Esophagus squamous epithelium (tissue), 5 donors: Measurements from ENCODE around the gene STX18. TPM values are rescaled to one million over a fixed set of nuclear protein-coding genes. Genes with fewer than 3 reads are reported as not detected.

ENCODE experiments used
- DNase-seq: peaks from one replicate; lab custom pipeline; 2025; lab: John Stamatoyannopoulos, UW
- H3K27ac ChIP-seq, 4 donors: fragments of 200-600 bp; sonication (generic); one replicate each; pipeline ENCODE4 v1.5.1; 2016 to 2019; ENCODE audit warnings: mild to moderate bottlenecking in 1 of 4
- H3K27me3 ChIP-seq, 4 donors: fragments of 200-600 bp; sonication (generic); 1 replicate in 3 of 4; 2 replicates in 1 of 4; pipeline versions ENCODE4 v1.5.1 to v1.6.0; 2017 to 2021; ENCODE audit warnings: antibody characterized with exemption in 1 of 4
- H3K36me3 ChIP-seq, 3 donors: fragments of 200-600 bp; sonication (generic); one replicate each; pipeline ENCODE4 v1.5.1; 2016 to 2019
- H3K4me1 ChIP-seq, 3 donors: fragments of 200-600 bp; sonication (generic); one replicate each; pipeline ENCODE4 v1.5.1; 2017 to 2019
- H3K4me3 ChIP-seq, 4 donors: fragments of 200-600 bp; sonication (generic); 1 replicate in 3 of 4; 2 replicates in 1 of 4; pipeline ENCODE4 v1.5.1; 2016 to 2019; ENCODE audit warnings: mild to moderate bottlenecking in 2 of 4, moderate library complexity in 1 of 4
- H3K9me3 ChIP-seq, 3 donors: fragments of 200-600 bp; sonication (generic); one replicate each; pipeline ENCODE4 v1.5.1; 2016 to 2019
- POLR2A ChIP-seq, 4 donors: fragments of 450-650 bp; IDR thresholded peaks; one replicate each; pipeline ENCODE4 v1.6.1; 2017; ENCODE audit warnings: antibody characterized with exemption in 4 of 4, mild to moderate bottlenecking in 4 of 4, moderate library complexity in 3 of 4
- WGBS, 2 donors: methylation state at CpG; one replicate each; pipeline ENCODE4 v1.1.5; 2018; 5-methylcytosine and 5-hydroxymethylcytosine counted together
- intact Hi-C: fragments of 100-400 bp; cut with DNase I; formaldehyde crosslinking; loops from one replicate; pipeline ENCODE4 v1.15.0; 2022
- total RNA-seq, 4 donors: library from RNA; depleted of rRNA; stranded (reverse); fragments of >200 nt; gene quantifications; one replicate each; pipeline ENCODE4 v1.1.0, GENCODE V29; 2016
- TF ChIP-seq, protein P1 (sequence below), 6 experiments: fragments of 450-650 bp in 4 of 6; fragments of 200-600 bp in 2 of 6; sonication (generic) in 2 of 6; IDR thresholded peaks; one replicate each; pipeline ENCODE4 v1.5.1; 2016 to 2019; ENCODE audit warnings: antibody characterized with exemption in 6 of 6, mild to moderate bottlenecking in 4 of 6, moderate library complexity in 4 of 6
- donor health status: DM: yes; HTN: yes; CAD: no.

The STX18 gene
- total RNA-seq, 4 donors from 2014 or later = 10.5 to 27.8 (median 19.3) TPM

GRCh38 chr4:4462970-4463369 lies 78.9 kb downstream of the STX18 start:
- intact Hi-C loops = no loop called here
- Histone ChIP-seq H3K4me1 (no peaks in the 10 kb centered on the region), H3K4me3 (no peak overlapping the region), H3K36me3 (peaks cover 0 to 57% (median 0%) of the 10 kb centered on the region in 3 donors), H3K9me3 (no peaks in the 10 kb centered on the region), H3K27ac (no peak overlapping the region), H3K27me3 (no peaks in the 10 kb centered on the region)
- TF ChIP-seq, protein P1, sequence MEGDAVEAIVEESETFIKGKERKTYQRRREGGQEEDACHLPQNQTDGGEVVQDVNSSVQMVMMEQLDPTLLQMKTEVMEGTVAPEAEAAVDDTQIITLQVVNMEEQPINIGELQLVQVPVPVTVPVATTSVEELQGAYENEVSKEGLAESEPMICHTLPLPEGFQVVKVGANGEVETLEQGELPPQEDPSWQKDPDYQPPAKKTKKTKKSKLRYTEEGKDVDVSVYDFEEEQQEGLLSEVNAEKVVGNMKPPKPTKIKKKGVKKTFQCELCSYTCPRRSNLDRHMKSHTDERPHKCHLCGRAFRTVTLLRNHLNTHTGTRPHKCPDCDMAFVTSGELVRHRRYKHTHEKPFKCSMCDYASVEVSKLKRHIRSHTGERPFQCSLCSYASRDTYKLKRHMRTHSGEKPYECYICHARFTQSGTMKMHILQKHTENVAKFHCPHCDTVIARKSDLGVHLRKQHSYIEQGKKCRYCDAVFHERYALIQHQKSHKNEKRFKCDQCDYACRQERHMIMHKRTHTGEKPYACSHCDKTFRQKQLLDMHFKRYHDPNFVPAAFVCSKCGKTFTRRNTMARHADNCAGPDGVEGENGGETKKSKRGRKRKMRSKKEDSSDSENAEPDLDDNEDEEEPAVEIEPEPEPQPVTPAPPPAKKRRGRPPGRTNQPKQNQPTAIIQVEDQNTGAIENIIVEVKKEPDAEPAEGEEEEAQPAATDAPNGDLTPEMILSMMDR (IDR thresholded peaks at IDR 0.05) = no peak
- no peak for TF ChIP-seq POLR2A (IDR thresholded peaks at IDR 0.05)
- WGBS, 2 donors = 63 to 72% methylated on average over 3 of the region's 3 CpGs
- DNase-seq = no peak

GRCh38 chr4:4461850-4462249 lies 80.0 kb downstream of the STX18 start:
- H3K4me1 ChIP-seq = no peaks in the 10 kb centered on the region
- H3K4me3 ChIP-seq = no peak overlapping the region
- 84 to 93% methylated on average over 5 of the region's 5 CpGs for WGBS, 2 donors
- no peak overlapping the region for H3K27ac ChIP-seq
- DNase-seq = no peak
- intact Hi-C loops = no loop called here
- no peaks in the 10 kb centered on the region for H3K9me3 ChIP-seq
- peaks cover 0 to 57% (median 0%) of the 10 kb centered on the region in 3 donors for H3K36me3 ChIP-seq
- H3K27me3 ChIP-seq = no peaks in the 10 kb centered on the region
- TF ChIP-seq POLR2A (IDR thresholded peaks at IDR 0.05) = no peak
- TF ChIP-seq, protein P1 (IDR thresholded peaks at IDR 0.05) = no peak

GRCh38 chr4:4461178-4461577 lies 80.7 kb downstream of the STX18 start:
- no peaks in the 10 kb centered on the region for H3K4me1 ChIP-seq
- intact Hi-C loops = no loop called here
- no peak for TF ChIP-seq POLR2A (IDR thresholded peaks at IDR 0.05)
- TF ChIP-seq, protein P1 (IDR thresholded peaks at IDR 0.05) = no peak
- no peak overlapping the region for H3K4me3 ChIP-seq
- DNase-seq = no peak
- no peaks in the 10 kb centered on the region for H3K27me3 ChIP-seq
- H3K9me3 ChIP-seq = no peaks in the 10 kb centered on the region
- peaks cover 0 to 57% (median 4%) of the 10 kb centered on the region in 3 donors for H3K36me3 ChIP-seq
- no peak overlapping the region for H3K27ac ChIP-seq

- WGBS, 2 donors = 83 to 86% methylated on average over 4 to 6 of the region's 6 CpGs
- Histone ChIP-seq H3K27me3 (no peaks in the 10 kb centered on the region), H3K36me3 (peaks cover 0 to 57% (median 4%) of the 10 kb centered on the region in 3 donors), H3K4me3 (no peak overlapping the region), H3K4me1 (no peaks in the 10 kb centered on the region), H3K9me3 (no peaks in the 10 kb centered on the region), H3K27ac (no peak overlapping the region)
- DNase-seq = no peak
- intact Hi-C loops = no loop called here
- TF ChIP-seq, protein P1 (IDR thresholded peaks at IDR 0.05) = no peak
- TF ChIP-seq POLR2A (IDR thresholded peaks at IDR 0.05) = no peak
Observed at GRCh38 chr4:4460759-4461158, 81.1 kb downstream of the STX18 start.

DNA sequence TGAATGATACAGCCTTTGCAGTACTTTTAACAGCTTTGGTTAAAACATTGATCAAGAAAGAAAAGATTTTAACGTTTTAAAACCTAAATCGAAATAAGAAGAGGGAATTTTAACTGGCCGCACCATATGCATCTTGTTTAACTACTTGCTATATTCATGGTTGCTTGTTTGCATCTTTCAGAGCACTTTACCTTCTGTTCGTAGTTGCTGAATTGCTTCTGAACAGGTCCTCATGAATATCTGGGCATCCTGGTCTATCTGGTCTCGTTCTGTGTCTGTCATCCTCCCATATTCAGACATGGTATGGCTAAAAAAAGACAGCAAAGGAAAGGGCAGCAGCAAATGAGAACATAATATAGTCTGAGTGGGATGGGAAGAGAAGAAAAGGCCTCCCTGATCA lies 82.7 kb downstream of the STX18 start:
- Histone ChIP-seq H3K36me3 (peaks cover 4 to 57% (median 6%) of the 10 kb centered on the region in 3 donors), H3K9me3 (no peaks in the 10 kb centered on the region), H3K4me1 (no peaks in the 10 kb centered on the region), H3K4me3 (no peak overlapping the region), H3K27me3 (no peaks in the 10 kb centered on the region), H3K27ac (no peak overlapping the region)
- DNase-seq = no peak
- intact Hi-C loops = no loop called here
- TF ChIP-seq, protein P1 (IDR thresholded peaks at IDR 0.05) = no peak
- TF ChIP-seq POLR2A (IDR thresholded peaks at IDR 0.05) = no peak
- WGBS, 2 donors = 93% methylated on average over 5 of the region's 5 CpGs
